NOMO-1 treated with DMSO at 0.1 percent for 48 hours (cell line): ENCODE measurements around the gene PET100.
A peak's percentile ranks its signal among the peaks of the same experiment; 100 is the strongest.

Experiments used
- DNase-seq: peaks from one replicate; lab custom pipeline; 2025; ENCODE audit not compliant: unreplicated experiment; lab: John Stamatoyannopoulos, UW

Gene PET100

GRCh38 chr19:7647156-7647555, 17.6 kb downstream of the PET100 start:
- no peak for DNase-seq

GRCh38 chr19:7648265-7649014, 18.8 kb downstream of the PET100 start:
- no peak for DNase-seq

GRCh38 chr19:7650148-7650547, 20.6 kb downstream of the PET100 start:
- DNase-seq: no peak

GRCh38 chr19:7652061-7652641, 22.6 kb downstream of the PET100 start:
- peak; percentile 100 for DNase-seq

GRCh38 chr19:7654401-7654800, 24.8 kb downstream of the PET100 start:
- no peak for DNase-seq

GRCh38 chr19:7655581-7655980, 26.0 kb downstream of the PET100 start:
- peak; percentile 89 for DNase-seq

- DNase-seq: peak; percentile 92
Observed at GRCh38 chr19:7657131-7657751, 27.6 kb downstream of the PET100 start.

- DNase-seq: peak; percentile 45
Observed at GRCh38 chr19:7658219-7658686, 28.7 kb downstream of the PET100 start.

GRCh38 chr19:7661744-7662538, 32.3 kb downstream of the PET100 start:
- DNase-seq: no peak

- no peak for DNase-seq
Observed at GRCh38 chr19:7662657-7663056, 33.1 kb downstream of the PET100 start.

- DNase-seq: no peak
Observed at GRCh38 chr19:7663706-7664105, 34.1 kb downstream of the PET100 start.

- DNase-seq: no peak
Observed at GRCh38 chr19:7665076-7665475, 35.5 kb downstream of the PET100 start.

- no peak for DNase-seq
Observed at GRCh38 chr19:7668842-7669241, 39.2 kb downstream of the PET100 start, which contains the start of gene RETN. TSS of gene RETN (plus strand) at chr19:7669049. CDS start at chr19:7669327, 278 bp downstream.

GRCh38 chr19:7669641-7670040, 40.0 kb downstream of the PET100 start:
- no peak for DNase-seq

GRCh38 chr19:7670150-7670783, 40.7 kb downstream of the PET100 start:
- DNase-seq: peak; percentile 17

- no peak for DNase-seq
Observed at GRCh38 chr19:7670790-7671189, 41.2 kb downstream of the PET100 start.

GRCh38 chr19:7672522-7672921, 42.9 kb downstream of the PET100 start:
- DNase-seq: no peak

- DNase-seq: peak; percentile 93
Observed at GRCh38 chr19:7674010-7675005, 44.7 kb downstream of the PET100 start.

- DNase-seq: peak; percentile 42
Observed at GRCh38 chr19:7676376-7676775, 46.8 kb downstream of the PET100 start.

- peak; percentile 28 for DNase-seq
Observed at GRCh38 chr19:7676854-7677253, 47.3 kb downstream of the PET100 start, which contains the start of gene MCEMP1. TSS of gene MCEMP1 (plus strand) at chr19:7677090. CDS start at chr19:7677121, 31 bp downstream.
